GM21528 (cell line): ENCODE data around the gene RAB22A.

Experiments
- ATAC-seq: cut with Tn5 transposase; IDR thresholded peaks from one replicate; pipeline ENCODE4 v1.9.1; 2021; ENCODE audit warnings: mild to moderate bottlenecking, moderate library complexity; ENCODE audit not compliant: unreplicated experiment, low FRiP score

The RAB22A gene

DNA sequence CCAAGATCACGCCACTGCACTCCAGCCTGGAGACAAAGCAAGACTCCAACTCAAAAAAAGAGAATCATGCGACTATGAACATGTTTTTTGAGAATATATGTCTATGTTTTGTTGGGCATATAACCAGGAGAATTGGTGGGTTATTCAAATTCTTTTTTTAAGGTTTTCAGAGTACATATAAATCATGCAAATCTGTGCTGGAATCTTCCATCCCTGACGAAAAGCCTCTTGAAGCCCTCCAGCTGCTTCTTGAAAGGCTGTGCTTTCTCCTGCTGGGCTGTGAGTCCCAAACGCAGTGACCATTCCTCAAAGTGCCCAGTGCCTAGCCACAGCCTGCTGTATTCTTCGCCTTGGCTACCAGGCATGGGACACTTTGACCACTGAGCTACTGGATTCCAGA lies 9.2 kb upstream of the RAB22A start:
- no peak for ATAC-seq

DNA sequence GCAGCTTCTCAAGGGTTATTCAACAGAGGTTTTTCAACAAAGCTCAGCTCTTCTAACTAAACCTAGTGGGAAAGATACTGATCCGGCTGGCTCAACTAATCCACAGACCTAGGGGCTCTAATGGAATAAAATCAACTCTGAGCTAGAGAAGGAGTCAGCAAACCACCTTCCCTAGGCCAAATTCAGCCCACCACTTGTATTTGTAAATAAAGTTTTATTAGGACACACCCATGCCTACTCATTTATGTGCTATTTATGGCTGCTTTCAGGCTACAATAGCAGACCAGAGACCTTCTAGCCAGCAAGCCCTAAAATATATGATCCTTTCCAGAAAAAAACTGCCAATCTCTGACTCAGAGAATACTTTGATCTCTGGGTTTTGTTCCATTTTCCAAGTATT lies 6.0 kb upstream of the RAB22A start:
- no peak for ATAC-seq

DNA sequence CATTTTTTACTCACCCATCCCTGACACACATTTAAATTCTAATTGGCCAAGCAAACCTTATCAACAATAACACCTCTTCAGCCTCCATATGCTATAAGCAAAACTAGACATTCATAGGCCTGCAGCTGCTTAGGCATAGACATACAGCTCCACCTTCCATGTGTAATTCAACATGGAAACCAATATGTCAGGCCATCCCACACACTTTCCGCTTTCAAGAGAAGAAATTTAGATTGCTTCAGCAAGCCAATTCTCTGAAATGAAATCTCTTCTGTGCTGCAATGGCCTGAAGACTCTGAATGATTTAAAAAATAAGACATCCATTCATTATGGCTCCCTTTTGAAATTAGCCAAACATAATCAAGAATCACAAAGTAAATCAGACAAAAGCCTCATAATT lies 4.5 kb upstream of the RAB22A start:
- ATAC-seq: no peak

DNA sequence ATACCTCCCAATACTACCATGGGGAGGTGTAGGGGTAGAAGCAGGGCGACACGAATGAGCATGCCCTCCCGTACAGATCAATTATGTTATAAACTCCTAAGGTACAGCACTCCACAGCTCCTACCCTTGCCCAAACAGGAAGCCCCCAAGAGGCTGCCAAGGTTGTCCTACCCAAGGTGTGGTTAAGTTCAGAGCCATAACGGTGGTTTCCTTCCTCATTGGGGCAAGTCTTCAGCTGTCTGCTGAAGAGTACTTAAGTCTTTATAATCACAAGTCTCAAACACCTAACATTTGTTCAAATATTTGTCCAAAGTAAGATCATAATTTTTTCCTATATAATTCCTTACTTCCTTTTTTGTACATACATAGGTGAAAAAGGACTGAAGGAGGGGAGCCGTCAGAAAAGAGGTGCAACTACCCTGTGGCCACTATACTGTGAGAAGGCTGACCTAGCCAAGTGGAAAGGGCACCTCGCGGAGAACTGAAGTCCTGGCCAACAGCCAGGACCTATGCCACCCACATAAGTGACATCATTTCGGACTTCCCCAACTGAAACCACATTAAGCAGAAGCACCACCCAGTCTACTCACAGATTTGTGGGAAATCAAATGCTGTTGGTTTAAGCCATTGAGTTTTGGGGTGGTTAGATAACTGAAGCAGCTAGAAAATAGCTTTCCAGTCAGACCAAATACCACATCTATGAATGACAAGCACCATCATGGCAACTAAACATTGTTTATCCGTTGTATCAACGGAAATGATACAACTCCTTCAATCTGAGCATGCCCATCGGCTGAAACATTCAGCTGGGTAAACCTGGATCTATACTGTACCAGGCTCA lies 2.9 kb upstream of the RAB22A start:
- no peak for ATAC-seq

DNA sequence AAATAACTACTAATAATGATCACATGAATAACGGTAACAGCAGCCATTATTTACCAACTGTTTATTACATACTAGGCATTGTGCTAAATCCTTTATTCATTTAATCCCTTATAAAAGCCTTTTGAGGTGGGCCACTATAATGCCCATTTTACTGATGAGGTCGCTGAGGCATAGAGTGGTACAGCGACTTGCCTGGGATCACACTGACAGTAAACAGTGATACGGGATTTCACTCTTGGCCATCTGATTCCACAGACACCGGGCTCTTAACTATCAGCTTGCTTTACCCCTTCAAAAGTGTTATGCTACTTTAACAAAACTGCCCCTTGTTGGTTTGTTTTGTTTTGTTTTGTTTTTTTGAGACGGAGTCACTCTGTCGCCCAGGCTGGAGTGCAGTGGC lies 2.2 kb upstream of the RAB22A start:
- ATAC-seq: no peak

DNA sequence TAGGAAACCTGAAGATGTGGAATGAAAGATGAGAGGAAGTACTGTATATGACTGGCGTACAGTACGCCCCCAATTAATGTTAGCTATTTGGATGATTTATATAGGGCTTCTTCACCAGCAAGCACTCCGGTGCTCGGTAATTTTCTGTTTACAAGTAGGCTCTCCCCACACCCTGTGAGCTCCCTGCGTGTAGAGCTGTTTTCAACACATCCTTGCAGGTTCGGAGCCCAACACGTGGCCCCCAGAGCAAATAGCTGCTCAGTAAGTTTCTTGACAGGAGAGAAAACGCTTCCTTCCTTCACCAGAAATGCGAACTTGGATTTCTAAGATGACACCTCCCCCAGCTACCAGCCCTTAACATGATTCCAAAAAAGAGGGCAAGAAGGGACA lies 1.2 kb upstream of the RAB22A start:
- ATAC-seq: no peak

DNA sequence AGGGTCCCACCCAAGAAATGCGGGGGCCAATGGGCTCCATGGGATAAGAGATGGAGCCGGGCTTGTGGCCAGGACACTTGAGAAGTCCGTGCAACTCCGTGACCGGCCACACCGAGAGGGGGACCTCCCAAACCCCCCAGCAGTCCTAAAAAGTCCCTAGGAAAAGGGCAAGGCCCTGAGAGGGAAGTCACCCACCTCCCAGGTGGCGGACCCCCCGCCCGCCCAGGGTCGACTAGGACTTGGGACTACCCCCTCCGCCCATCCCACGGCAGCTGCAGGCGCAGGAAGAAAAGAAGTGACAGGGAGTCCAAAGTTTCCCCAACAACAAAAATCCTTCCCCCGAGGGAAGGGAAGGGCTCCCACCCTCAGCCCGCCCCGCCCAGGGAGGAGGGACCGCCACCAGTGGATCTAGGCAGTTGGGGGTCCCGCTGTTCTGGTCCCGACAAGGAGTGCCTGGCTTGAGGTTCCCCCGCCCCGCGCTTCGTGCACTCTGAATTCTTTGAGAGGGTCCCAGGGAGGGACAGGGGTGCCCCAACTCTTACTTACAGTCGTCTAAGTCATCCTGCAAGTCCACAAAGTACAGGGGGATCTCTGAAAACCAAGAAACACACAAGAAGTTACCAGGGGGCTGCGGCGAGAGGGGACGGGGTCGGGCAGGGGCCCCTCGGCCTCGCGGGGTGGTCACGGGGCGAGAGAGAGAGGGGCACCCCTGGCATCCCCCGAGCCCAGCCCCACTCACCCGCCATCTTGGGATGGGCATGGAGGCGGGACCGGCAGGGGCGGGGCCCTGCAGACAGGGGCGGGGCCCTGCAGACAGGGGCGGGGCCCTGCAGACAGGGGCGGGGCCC lies 611 bp upstream of the RAB22A start:
- peak; percentile 45 for ATAC-seq

DNA sequence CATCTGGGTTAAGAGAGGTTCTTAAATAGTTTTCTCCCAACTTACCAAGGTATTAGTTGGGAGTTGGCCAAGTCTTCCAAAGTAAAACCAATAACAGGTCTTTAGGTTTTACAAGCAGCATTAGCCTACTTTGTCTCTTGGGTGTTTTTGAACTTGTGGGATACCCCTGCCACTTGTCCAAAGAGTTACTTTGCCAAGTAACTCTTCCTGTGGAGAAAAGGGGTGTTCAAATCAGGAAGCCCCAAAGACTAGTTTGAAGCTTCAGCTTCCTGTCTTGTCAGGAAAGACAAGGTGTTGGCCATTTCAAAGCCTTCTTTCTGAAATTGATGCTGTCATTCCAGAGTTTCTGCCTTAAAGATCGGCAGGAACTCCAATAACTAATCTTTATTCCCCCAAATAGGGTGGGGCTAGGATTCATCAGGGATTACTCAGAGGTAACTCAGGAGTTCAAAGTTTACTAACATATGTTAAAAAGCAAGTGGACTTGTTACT lies 822 bp downstream of the RAB22A start:
- ATAC-seq: no peak

DNA sequence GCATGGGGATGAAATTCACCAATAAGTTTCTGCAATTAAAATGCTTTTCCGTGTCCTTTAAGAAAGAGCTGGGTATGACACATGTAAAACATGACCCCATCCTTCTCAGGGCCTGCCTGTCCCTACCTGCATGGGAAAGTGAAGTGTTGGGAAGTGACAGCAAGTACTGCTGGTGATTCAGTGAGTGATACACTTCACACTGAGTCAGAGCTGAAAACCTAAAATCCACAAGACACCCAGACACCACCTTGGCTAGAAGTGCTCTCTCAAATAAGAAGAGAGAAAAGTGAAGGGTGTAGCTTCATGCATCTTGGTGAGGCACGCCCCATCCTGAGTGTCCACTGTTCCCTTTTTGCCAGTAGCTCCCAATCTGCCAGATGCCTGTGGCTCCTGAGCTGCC lies 3.3 kb downstream of the RAB22A start:
- no peak for ATAC-seq

DNA sequence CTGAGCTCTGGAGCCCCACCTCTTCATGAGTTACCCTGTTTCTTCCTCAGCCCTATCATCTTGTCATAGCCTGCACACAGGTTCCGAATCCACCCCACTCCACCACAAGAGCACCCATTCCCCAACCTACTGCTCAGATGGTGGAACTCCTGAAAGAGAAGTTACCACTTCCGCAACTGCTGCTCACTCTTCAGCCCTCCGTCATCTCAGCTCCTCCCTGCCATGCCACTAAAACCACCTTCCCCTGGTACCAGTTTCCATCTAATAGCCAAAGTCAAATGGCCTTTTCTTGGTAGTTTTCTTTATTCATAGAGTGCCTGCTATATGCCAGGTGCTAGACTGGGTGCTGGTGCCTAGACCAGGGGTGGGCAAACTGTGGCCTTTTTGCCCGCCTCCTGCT lies 3.9 kb downstream of the RAB22A start:
- ATAC-seq: no peak

DNA sequence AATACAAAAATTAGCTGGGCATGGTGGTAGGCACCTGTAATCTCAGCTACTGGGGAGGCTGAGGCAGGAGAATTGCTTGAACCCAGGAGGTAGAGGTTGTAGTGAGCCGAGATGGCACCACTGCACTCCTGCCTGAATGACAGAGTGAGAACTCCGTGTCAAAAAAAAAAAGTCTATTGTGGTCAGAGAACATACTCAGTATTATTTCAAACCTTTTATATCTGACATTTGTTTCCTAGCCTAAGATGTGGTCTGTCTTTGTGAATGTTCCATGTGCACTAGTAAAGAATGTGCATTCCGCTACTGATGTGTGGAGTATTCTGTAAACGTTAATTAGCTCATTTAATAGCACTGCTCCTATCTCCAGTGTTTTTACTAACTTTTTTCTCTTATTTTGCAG lies 11.7 kb downstream of the RAB22A start:
- ATAC-seq: no peak

DNA sequence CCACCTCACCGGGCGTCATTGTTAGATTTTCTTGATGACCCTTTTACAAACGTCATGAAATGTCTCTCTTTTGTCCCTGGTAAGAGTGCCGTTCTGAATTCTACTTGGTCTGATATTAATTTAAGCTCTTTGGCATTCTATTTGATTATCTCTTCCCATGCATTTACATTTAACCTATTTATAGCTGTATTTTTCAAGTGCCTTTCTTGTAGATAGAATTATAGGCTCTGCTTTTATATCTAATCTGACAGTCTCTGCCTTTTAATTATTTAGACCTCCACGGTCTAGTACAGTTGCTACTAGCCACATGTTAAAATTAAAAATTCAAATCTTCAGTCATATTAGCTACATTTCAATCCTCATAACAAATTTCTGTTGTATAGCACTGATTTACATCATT lies 12.6 kb downstream of the RAB22A start:
- no peak for ATAC-seq

DNA sequence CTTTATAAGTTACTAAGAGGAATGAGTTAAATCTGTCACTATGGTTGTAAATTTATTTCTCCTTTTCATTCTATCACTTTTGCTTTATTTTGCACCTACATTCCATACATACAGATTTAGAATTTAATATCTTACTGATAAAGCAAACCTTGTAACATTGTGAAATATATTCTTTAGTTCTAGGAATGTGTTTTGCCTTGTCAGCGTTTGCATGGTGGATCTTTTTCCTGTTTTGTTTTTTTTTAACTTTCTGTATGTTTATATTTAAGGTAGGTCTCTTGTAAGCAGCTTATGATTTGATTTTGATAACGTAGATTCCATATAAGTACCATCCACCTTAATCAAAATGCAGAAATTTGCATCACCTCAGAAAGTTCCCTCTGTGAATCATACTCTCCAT lies 16.4 kb downstream of the RAB22A start:
- no peak for ATAC-seq

DNA sequence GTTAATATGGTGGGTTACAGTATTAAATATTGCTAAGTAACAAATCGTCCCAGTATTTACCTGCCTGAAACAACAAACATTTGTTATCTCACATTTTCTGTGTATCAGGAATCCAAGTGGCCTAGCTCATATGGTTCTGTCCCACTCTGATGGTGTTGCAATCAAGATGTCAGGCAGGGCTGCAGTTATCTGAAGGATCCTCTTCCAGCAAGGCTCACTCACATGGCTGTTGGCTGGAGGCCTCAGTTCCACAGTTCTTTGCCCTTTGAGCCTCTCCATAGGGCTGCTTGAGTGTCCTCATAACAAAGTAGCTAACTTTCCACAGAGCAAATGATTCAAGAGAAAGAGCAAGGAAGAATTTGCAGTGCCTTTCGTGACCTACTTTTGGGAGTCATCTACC lies 17.7 kb downstream of the RAB22A start:
- no peak for ATAC-seq

DNA sequence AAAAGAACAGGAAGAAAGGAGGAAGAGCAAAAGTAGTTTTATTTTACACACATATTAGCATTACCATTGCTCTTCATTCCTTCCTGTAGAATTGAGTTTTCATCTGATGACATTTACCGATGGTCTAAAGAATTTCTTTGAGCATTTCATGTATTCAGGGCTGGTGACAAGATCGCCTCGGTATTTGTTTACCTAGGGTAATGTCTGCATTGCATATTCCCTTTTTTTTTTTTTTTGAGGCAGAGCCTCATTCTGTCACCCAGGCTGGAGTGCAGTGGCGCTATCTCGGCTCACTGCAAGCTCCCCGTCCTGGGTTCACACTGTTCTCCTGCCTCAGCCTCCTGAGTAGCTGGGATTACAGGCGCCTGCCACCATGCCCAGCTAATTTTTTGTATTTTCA lies 19.3 kb downstream of the RAB22A start:
- no peak for ATAC-seq

DNA sequence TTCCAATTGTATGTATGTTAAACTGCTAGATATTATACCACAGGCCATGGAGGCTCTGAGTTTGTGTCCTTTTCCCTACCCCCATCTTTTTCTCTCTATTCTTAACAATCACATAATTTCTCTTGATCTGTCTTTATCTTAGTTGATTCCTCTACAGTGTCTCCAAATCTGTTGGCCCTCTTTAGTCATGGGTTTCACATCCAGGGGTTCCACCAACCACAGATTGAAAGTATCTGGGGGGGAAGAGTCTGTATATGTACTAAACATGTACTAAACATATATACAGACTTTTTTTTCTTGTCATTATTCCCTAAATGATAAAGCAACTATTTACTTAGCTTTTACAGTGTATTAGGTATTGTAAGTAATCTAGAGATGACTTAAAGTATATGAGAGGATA lies 20.2 kb downstream of the RAB22A start:
- ATAC-seq: no peak

DNA sequence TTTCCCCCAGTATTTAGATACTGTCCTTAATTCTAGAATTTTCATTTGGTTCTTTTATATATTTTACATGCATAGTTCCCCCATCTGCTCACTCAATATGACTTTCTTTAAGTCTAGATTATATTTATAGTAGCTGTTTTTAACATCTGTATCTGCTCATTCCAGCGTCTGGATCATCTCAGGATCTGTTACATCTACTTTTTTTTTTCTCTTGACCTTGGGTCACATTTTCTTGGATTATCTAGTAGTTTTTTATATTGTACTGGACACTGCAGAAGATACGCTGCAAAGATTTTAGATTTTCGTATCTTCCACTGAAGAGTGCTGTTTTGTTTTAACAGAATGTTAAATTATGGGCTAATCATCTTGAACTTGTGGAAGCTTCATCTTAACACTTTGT lies 20.7 kb downstream of the RAB22A start:
- no peak for ATAC-seq

DNA sequence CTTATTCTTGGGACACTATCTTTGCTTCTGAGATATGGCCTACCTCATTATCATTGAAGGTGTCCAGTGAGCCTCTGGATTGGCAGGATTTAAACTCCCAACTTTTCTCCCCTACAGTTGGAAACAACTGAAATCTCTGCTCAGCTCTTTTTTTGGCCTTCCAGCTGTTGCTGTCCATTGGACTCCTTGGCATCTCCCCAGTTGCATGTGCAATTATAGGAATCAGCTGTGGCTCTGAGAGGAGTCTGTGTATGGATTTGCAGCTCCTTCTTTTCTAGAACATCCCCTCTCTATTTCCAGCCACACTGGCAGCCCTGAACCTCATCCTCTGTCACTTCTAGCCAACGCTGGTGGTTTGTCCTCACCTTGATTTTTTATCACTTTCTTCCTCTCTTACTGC lies 21.2 kb downstream of the RAB22A start:
- no peak for ATAC-seq

DNA sequence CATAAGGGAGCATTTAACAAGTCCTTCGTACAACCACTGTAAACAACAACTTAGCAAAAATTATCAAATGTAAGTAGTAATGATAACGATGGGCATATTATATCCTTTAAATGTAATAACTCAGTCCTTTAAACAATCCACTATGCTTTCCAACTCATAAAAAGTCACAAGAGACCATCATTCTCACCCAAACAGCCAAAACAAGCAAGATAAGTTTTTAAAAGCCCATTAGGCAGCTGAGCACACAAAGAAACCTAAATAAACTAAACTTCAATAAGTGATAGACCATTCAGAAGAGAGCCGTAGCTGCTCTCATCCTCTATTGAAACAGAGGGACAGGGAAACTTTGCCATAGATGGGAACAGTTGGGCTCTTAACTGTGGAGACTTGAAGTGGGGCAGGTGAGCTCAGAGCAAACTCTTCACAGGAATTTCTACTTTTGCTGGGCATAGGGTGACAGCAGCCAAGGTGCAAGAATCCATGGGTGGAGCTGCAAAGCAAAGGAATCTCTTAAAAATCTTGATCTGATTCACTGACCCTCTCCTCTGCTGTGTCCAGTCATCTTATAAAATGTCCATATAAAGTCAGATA lies 22.5 kb downstream of the RAB22A start:
- no peak for ATAC-seq

DNA sequence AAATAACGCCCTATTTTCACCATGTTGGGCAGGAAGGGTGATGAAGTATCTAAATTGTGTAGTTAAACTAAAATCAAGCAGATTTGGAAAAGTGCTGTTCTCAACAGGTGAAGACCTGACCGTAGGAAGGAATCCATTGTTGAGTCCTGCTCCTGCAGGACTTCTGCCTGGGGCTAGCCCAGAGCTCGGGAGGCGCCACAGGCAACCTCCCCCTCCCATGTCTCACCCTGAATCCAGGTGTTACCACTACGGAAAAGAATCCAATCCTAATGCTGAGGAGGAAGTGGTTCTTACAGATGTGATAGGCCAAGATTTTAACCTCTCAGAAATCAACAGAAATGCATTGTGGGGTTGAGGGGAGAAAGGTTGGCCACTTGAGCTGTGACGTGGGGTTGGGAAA lies 30.2 kb downstream of the RAB22A start:
- ATAC-seq: no peak

DNA sequence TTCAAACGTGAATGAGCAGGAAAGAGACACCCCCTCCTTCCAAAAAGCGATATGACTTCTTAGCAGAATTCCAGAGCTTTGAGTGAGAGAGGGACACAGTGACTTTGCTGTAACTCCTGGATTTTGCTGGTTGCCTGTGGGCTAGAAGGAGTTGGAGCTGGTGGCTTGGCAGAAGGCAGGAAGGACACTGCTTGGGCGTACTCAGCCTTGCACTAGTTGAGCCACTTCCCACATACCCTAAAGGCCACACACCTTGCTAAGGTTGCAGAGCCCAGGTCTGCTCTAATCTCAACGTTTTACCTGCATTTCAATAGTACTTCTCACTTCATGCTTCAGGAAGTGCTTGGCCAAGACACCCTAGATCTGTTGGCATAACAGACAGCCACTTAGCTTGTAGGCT lies 30.6 kb downstream of the RAB22A start:
- ATAC-seq: no peak
